HG03280 (cell line): ENCODE measurements around the gene TGOLN2.

ENCODE experiments used
- ATAC-seq: cut with Tn5 transposase; IDR thresholded peaks from one replicate; pipeline ENCODE4 v1.9.1; 2021; ENCODE audit warnings: mild to moderate bottlenecking, moderate library complexity; ENCODE audit not compliant: unreplicated experiment

Gene TGOLN2

DNA sequence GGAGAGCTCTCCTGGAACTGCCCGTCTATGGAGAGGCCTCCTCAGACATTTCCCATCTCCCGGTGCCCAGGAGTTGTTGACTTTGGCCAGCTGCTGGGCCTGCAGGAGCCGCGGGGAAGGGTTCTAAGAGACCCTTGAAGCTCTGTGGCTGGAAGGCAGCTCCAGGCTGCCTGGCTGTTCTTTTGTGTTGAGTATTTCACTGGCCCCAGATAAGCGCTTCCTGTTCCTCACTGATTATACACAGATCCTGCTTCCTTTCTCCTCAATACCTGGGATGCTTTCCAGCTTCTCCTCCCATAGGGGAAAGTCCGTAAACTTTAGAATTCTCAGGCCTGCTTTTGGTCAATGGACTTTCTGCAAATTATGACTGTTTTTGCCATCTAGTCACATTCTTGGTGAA lies 57.8 kb downstream of the TGOLN2 start:
- ATAC-seq: no peak
